HepG2 (cell line): ENCODE data around the gene PPP3R1. TPM values are rescaled to one million over a fixed set of nuclear protein-coding genes. Genes with fewer than 3 reads are reported as not detected.

Experiments
- CREB3 ChIP-seq: sonication (generic); formaldehyde crosslinking; IDR thresholded peaks from 2 replicates; pipeline ENCODE4 v1.5.0; 2020; ENCODE audit warnings: missing genetic modification reagents
- HDAC1 ChIP-seq: sonication (generic); formaldehyde crosslinking; IDR thresholded peaks from 2 replicates; pipeline ENCODE4 v1.5.1; 2020; ENCODE audit warnings: mild to moderate bottlenecking, missing genetic modification reagents
- HDAC6 ChIP-seq: fragments of 200-600 bp; sonication (generic); IDR thresholded peaks from 2 replicates; pipeline ENCODE4 v1.7.0; 2017; ENCODE audit warnings: mild to moderate bottlenecking, antibody characterized with exemption, low read length, low read depth
- KMT2B ChIP-seq: IDR thresholded peaks from 2 replicates; pipeline ENCODE4 v1.6.1; 2016; ENCODE audit warnings: missing genetic modification reagents, missing compliant biosample characterization
- MEIS2 ChIP-seq: sonication (generic); formaldehyde crosslinking; IDR thresholded peaks from 2 replicates; pipeline ENCODE4 v1.9.0; 2021; ENCODE audit warnings: mild to moderate bottlenecking, missing genetic modification reagents
- NFRKB ChIP-seq: fragments of 450-650 bp; IDR thresholded peaks from 2 replicates; pipeline ENCODE4 v1.6.1; 2017
- NONO ChIP-seq, 2 experiments: fragments of 450-650 bp in 1 of 2; sonication (generic) in 1 of 2; formaldehyde crosslinking in 1 of 2; IDR thresholded peaks in 1 of 2; conservative IDR thresholded peaks in 1 of 2; 2 replicates each; pipeline versions ENCODE4 v1.6.1 to v1.8.0; 2017 to 2022; ENCODE audit warnings: mild to moderate bottlenecking in 1 of 2, missing genetic modification reagents in 1 of 2, moderate library complexity in 1 of 2
- POLR2A ChIP-seq, 2 experiments: IDR thresholded peaks; 2 replicates each; pipeline ENCODE4 v1.6.1; 2011; ENCODE audit warnings: low read depth in 2 of 2, low read length in 2 of 2, mild to moderate bottlenecking in 1 of 2, moderate library complexity in 1 of 2; ENCODE audit not compliant: insufficient read depth in 1 of 2
- POLR2G ChIP-seq: fragments of 200-400 bp; formaldehyde crosslinking; IDR thresholded peaks from 2 replicates; pipeline ENCODE4 v1.6.1; 2018; ENCODE audit warnings: mild to moderate bottlenecking, low read depth, low read length, moderate library complexity
- REPIN1 ChIP-seq: sonication (generic); formaldehyde crosslinking; IDR thresholded peaks from 2 replicates; pipeline ENCODE4 v1.8.0; 2022; ENCODE audit warnings: missing genetic modification reagents, low read depth, mild to moderate bottlenecking, borderline replicate concordance
- TEAD2 ChIP-seq: sonication (generic); formaldehyde crosslinking; IDR thresholded peaks from 2 replicates; pipeline ENCODE4 v1.9.0; 2021; ENCODE audit warnings: missing genetic modification reagents
- THAP9 ChIP-seq: sonication (generic); formaldehyde crosslinking; IDR thresholded peaks from 2 replicates; pipeline ENCODE4; 2020; ENCODE audit warnings: missing genetic modification reagents, mild to moderate bottlenecking, borderline replicate concordance
- ZNF446 ChIP-seq: sonication (generic); formaldehyde crosslinking; IDR thresholded peaks from 2 replicates; pipeline ENCODE4 v1.5.0; 2020; ENCODE audit warnings: mild to moderate bottlenecking, missing genetic modification reagents
- ZNF512B ChIP-seq: sonication (generic); formaldehyde crosslinking; IDR thresholded peaks from 2 replicates; pipeline ENCODE4 v1.5.1; 2020; ENCODE audit warnings: missing genetic modification reagents, mild to moderate bottlenecking, borderline replicate concordance
- ZNF574 ChIP-seq: sonication (generic); formaldehyde crosslinking; IDR thresholded peaks from 2 replicates; pipeline ENCODE4 v1.4.0; 2020; ENCODE audit warnings: missing genetic modification reagents
- ZNF710 ChIP-seq: sonication (generic); formaldehyde crosslinking; IDR thresholded peaks from 2 replicates; pipeline ENCODE4 v1.5.0; 2020; ENCODE audit warnings: mild to moderate bottlenecking, missing genetic modification reagents, borderline replicate concordance
- ZSCAN25 ChIP-seq: sonication (generic); formaldehyde crosslinking; IDR thresholded peaks from 2 replicates; pipeline ENCODE4 v1.8.0; 2022; ENCODE audit warnings: mild to moderate bottlenecking, missing genetic modification reagents
- polyA plus RNA-seq, 8 experiments: library from polyadenylated mRNA; depleted of rRNA in 3 of 8; stranded (reverse) in 7 of 8; unstranded in 1 of 8; fragments of >200 nt; fragmentation: Illumina TruSeq in 4 of 8; extraction: Trizol in 4 of 8; gene quantifications; 2 replicates each; pipeline versions ENCODE4 v1.2.1 to v1.2.3, GENCODE V29; 2011 to 2016; ENCODE audit warnings: low read depth in 4 of 8, missing spikeins in 1 of 8, mixed read lengths in 1 of 8; ENCODE audit not compliant: insufficient read depth in 1 of 8
- total RNA-seq, 5 experiments: library from RNA; depleted of rRNA; stranded (reverse); fragments of >200 nt; fragmentation: Illumina TruSeq; extraction: Trizol; gene quantifications; 2 replicates each; pipeline ENCODE4 v1.2.3, GENCODE V29; 2016; ENCODE audit warnings: low read depth in 1 of 5

The PPP3R1 gene
- total and polyA plus RNA-seq, 2 of the 13 experiments (the other 11 are each of a cell fraction or from before 2014, with no cell fraction given): 11.6 to 25.7 TPM

GRCh38 chr2:68251187-68251854 is 1.0 kb downstream of the PPP3R1 start (continued):
- TF ChIP-seq CREB3 (CRISPR knock-in tag) (no peak), MEIS2 (no peak), KMT2B (CRISPR knock-in tag) (peak; percentile 58), THAP9 (CRISPR knock-in tag) (peak; percentile 65; the same call in 1 of the 2 replicates), POLR2A (IDR thresholded peaks at IDR 0.05; ENCODE audit: insufficient read depth in 1 of 2, low read depth in 2 of 2, low read length in 2 of 2) (peak in 1 of 2 experiments; percentile 68; a peak in 3 of 4 replicates), ZSCAN25 (CRISPR knock-in tag) (0 out of 2 replicates have a peak, but pooled peaks have one; percentile 9), NFRKB (no peak), POLR2G (peak; percentile 65), HDAC6 (no peak), ZNF512B (CRISPR knock-in tag) (no peak), ZNF574 (CRISPR knock-in tag) (peak; percentile 53), ZNF446 (CRISPR knock-in tag) (0 out of 2 replicates have a peak, but pooled peaks have one; percentile 8), TEAD2 (CRISPR knock-in tag) (no peak), REPIN1 (CRISPR knock-in tag) (0 out of 2 replicates have a peak, but pooled peaks have one; percentile 16), HDAC1 (CRISPR knock-in tag) (peak; percentile 19), ZNF710 (CRISPR knock-in tag) (no peak; the same call in 1 of the 2 replicates), NONO (IDR thresholded peaks at IDR 0.05) (no peak), NONO (CRISPR knock-in tag; conservative IDR thresholded peaks at IDR 0.05) (peak; percentile 48; the same call in 1 of the 2 replicates)
